GM18505 (cell line): Measurements from ENCODE around the gene SMIM32.

ENCODE experiments used
- ATAC-seq: cut with Tn5 transposase; IDR thresholded peaks from one replicate; pipeline ENCODE4 v1.9.1; 2021; ENCODE audit not compliant: unreplicated experiment
- POLR2A ChIP-seq: IDR thresholded peaks from 4 replicates; pipeline ENCODE4 v1.6.1; 2011; ENCODE audit warnings: borderline replicate concordance; ENCODE audit not compliant: insufficient read depth, insufficient read length; ENCODE audit errors: extremely low read depth

The SMIM32 gene

GRCh38 chr5:136202469-136203205 is 9.7 kb upstream of the SMIM32 start:
- TF ChIP-seq POLR2A = no peak
- ATAC-seq = no peak

- no peak for ATAC-seq
- no peak for TF ChIP-seq POLR2A
These were observed 8.9 kb upstream of the SMIM32 start for GRCh38 chr5:136201870-136202269.

GRCh38 chr5:136200761-136201160 is 7.8 kb upstream of the SMIM32 start:
- TF ChIP-seq POLR2A = no peak
- no peak for ATAC-seq

- TF ChIP-seq POLR2A = no peak
- ATAC-seq = no peak
These were observed 7.2 kb upstream of the SMIM32 start for GRCh38 chr5:136200130-136200529.

- TF ChIP-seq POLR2A = no peak
- no peak for ATAC-seq
These were observed 6.4 kb upstream of the SMIM32 start for GRCh38 chr5:136199408-136199807.

GRCh38 chr5:136198453-136198852 is 5.5 kb upstream of the SMIM32 start:
- no peak for TF ChIP-seq POLR2A

GRCh38 chr5:136197462-136198142 is 4.6 kb upstream of the SMIM32 start:
- no peak for ATAC-seq
- TF ChIP-seq POLR2A = no peak

More at GRCh38 chr5:136198453-136198852, 5.5 kb upstream of the SMIM32 start:
- ATAC-seq = no peak

GRCh38 chr5:136195971-136196820 is 3.2 kb upstream of the SMIM32 start:
- no peak for ATAC-seq
- no peak for TF ChIP-seq POLR2A

- no peak for ATAC-seq
- no peak for TF ChIP-seq POLR2A
These were observed 1.6 kb upstream of the SMIM32 start for GRCh38 chr5:136194576-136194975.

GRCh38 chr5:136193322-136193935 is 467 bp upstream of the SMIM32 start:
- no peak for ATAC-seq
- no peak for TF ChIP-seq POLR2A

- no peak for TF ChIP-seq POLR2A
- no peak for ATAC-seq
These were observed 892 bp downstream of the SMIM32 start for GRCh38 chr5:136192015-136192525.

GRCh38 chr5:136191304-136192014 is 1.5 kb downstream of the SMIM32 start:
- ATAC-seq = no peak
- no peak for TF ChIP-seq POLR2A

- ATAC-seq = no peak
- no peak for TF ChIP-seq POLR2A
These were observed 2.1 kb downstream of the SMIM32 start for GRCh38 chr5:136190904-136191303.

GRCh38 chr5:136190091-136190720 is 2.8 kb downstream of the SMIM32 start:
- no peak for TF ChIP-seq POLR2A
- ATAC-seq = no peak
